Fibroblast of villous mesenchyme (primary cell): ENCODE measurements around the gene SLC6A3. TPM values are rescaled to one million over a fixed set of nuclear protein-coding genes. Genes with fewer than 3 reads are reported as not detected.

Experiments
- DNase-seq: peaks from one replicate; pipeline ENCODE4 v3.0.0-alpha.2; 2010; ENCODE audit warnings: low read depth
- H3K4me3 ChIP-seq: 2 replicates; pipeline ENCODE4 v1.5.1; 2011; ENCODE audit warnings: low read depth, mild to moderate bottlenecking, low read length
- total RNA-seq: library from RNA; depleted of rRNA; stranded (reverse); fragments of >200 nt; gene quantifications from 2 replicates; pipeline ENCODE4 v1.2.3, GENCODE V29; 2012
- TF ChIP-seq, protein P1 (sequence below): IDR thresholded peaks from 2 replicates; pipeline ENCODE4 v1.5.1; 2012; ENCODE audit warnings: low read depth, mild to moderate bottlenecking, low read length; ENCODE audit not compliant: insufficient read depth

Gene SLC6A3
- total RNA-seq, 1 donor, result not detected

DNA sequence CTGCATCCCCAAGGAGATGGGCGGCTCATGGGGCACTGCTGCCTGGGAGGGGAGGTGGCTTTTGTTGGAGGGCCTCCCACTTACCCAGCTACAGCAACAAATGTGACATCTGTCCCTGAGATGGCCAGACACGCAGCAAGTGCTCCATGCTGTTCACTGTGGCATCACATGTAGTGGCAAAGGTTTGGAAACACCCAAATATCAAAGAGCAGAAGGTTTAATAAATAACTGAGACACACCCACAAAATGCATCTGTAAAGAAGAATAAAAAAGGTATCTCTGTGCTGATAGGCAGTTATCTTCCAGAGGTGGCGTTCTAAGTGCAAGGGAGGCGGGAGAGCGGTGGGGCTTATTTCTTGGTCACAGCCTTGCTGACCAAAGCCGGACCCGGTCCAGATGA lies 77.0 kb downstream of the SLC6A3 start:
- TF ChIP-seq, protein P1, sequence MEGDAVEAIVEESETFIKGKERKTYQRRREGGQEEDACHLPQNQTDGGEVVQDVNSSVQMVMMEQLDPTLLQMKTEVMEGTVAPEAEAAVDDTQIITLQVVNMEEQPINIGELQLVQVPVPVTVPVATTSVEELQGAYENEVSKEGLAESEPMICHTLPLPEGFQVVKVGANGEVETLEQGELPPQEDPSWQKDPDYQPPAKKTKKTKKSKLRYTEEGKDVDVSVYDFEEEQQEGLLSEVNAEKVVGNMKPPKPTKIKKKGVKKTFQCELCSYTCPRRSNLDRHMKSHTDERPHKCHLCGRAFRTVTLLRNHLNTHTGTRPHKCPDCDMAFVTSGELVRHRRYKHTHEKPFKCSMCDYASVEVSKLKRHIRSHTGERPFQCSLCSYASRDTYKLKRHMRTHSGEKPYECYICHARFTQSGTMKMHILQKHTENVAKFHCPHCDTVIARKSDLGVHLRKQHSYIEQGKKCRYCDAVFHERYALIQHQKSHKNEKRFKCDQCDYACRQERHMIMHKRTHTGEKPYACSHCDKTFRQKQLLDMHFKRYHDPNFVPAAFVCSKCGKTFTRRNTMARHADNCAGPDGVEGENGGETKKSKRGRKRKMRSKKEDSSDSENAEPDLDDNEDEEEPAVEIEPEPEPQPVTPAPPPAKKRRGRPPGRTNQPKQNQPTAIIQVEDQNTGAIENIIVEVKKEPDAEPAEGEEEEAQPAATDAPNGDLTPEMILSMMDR, result no peak
- no peak for DNase-seq
- H3K4me3 ChIP-seq, result no peak overlapping the region

DNA sequence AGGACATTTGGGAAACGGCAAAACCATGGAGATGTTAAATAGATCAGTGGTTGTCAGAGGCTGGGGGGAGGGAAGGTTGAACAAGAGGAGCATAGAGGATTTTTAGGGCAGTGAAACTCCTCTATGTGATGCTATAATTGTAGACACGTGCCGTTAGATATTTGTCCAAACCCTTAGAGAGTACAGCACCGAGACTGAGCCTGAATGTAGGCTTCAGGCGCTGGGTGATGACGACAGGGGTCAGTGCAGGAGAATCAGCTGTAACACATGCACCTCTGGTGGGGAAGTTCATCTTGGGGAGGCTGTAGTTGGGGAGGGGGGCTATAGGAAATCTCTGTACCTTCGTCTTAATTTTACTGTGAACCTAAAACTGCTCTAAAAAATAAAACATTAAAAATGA lies 78.1 kb downstream of the SLC6A3 start:
- no peak for DNase-seq
- H3K4me3 ChIP-seq, result no peak overlapping the region
- TF ChIP-seq, protein P1, result no peak

DNA sequence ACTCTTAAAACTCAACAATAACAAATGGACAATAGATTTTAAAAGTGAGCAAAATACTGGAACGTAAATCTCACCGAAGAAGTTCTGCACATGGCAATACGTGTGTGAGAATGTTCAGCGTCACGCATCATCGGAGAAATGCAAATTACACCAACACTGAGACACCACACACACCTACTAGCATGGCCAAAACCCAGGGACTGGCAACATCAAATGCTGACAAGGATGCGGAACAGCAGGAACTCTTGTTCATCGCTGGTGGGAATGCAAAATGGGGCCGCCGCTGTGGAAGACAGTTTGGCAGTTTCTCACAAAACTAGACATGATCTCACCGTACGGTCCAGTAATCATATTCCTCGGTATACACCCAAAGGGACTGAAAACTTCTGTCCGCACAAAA lies 78.7 kb downstream of the SLC6A3 start:
- DNase-seq, result no peak
- TF ChIP-seq, protein P1, result no peak
- H3K4me3 ChIP-seq, result no peak overlapping the region

DNA sequence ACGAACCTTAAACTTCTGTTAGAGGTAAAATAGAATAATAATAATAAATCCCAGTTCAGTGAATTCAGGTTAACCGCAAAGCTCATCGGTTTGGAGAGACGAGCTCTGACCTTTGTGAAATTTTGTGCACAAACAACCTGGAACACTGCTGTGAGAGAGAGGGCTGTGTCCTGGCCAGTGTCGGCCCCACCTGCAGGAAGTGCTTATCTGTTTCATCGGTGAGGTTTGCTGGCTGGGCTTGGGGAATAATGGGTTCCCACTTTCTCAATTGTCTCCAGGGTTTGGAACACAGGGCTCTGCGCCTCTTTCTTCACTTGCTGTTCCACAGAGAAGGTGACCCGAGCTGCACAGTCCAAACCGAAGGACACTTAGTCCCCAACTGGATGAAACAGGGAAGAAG lies 81.0 kb downstream of the SLC6A3 start:
- no peak overlapping the region for H3K4me3 ChIP-seq
- TF ChIP-seq, protein P1, result no peak

DNA sequence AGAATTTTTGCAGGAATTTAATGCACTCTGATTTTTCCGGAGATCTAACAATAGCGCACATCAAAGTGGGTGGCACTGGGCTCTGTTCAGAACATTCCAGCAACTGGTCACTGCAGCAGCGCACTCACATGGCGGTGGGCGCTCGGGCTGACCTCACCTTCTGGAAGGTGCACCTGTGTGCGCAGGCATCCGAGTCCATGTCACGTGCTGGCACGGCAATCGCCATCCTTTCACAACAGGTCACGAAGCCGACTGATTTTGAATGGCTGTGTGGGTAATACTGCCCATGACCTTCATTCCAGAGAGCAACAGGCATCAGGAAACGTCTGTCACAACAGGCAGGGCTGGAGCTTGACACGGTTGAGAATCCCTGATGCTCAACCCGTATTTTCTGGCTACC lies 81.7 kb downstream of the SLC6A3 start:
- no peak for DNase-seq
- TF ChIP-seq, protein P1, result no peak
- H3K4me3 ChIP-seq, result no peak overlapping the region

More for the DNA sequence above, 81.0 kb downstream of the SLC6A3 start:
- DNase-seq, result no peak

DNA sequence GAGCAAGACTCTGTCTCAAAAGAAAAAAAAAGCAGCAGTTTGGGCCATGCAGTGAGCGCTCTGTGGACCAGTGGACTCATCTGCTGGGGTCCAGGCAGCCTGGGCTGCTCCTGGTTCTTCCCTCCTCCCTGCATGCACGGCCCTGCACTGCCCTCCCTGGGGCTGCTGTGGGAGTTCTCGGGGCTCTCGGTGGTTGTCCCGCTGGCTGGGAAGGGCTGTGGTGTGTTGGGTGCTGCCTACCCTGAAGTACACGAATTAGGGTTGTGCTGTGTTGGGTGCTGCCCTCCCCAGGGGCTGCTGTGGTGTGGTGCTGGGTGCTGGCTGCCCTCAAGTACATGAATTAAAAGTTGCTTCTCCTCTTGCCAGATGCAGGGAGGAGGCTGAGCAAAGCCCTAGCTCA lies 82.1 kb downstream of the SLC6A3 start:
- TF ChIP-seq, protein P1, result no peak
- no peak overlapping the region for H3K4me3 ChIP-seq
- no peak for DNase-seq

DNA sequence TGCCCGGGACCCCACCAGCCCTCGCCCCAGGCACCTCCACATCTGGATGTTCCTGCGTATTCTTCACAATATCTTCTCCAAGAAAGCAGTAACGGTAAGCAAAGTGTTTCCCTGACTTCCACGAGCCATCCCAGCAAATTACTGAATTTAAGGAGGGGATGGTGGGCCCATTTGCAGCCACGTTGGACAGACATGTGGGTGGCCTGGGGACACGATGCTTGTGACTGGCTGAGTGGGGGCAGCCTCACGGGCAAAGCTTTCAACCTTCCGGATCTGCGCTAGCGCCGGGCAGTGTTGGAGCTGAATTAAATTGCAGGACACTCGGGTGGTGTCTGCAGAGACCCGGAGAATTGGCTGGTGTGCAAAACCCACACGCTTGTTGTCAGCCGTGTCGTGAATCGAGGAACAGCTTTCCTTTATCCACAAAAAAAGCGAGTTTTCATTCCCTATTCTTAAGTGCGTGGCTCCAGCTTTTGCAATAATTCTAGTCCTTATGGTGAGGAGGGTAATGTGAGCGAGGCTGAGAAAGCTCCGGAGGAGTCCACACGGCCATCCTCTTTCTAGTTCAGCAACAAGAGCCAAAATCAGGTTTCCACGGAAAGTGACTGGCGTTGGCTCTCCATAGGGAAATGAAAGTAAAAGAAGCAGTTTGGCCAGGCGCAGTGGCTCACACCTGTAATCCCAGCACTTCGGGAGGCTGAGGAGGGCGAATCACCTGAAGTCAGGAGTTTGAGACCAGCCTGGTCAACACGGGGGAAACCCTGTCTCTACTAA lies 82.8 kb downstream of the SLC6A3 start:
- TF ChIP-seq, protein P1, result no peak

More for the DNA sequence above, 82.8 kb downstream of the SLC6A3 start:
- no peak for DNase-seq
- no peak overlapping the region for H3K4me3 ChIP-seq
